Endothelial cell of umbilical vein (primary cell): ENCODE results near the gene WIPI1. TPM values are rescaled to one million over a fixed set of nuclear protein-coding genes. Genes with fewer than 3 reads are reported as not detected.

Source experiments
- BruUV-seq: library from RNA; stranded (reverse); fragments of 400-500 nt; replicated peaks from 2 replicates; lab custom pipeline; 2021; lab: Mats Ljungman, UMichigan
- CTCF ChIA-PET: fragments of 300-600, 350-600 bp; sonication (Branson Sonifier 250); formaldehyde crosslinking; loops from one replicate; lab custom pipeline; 2021; ENCODE audit warnings: antibody characterized with exemption, inconsistent platforms; lab: Charles Lee
- POLR2A ChIA-PET: fragments of 300-600, 350-600 bp; sonication (Branson Sonifier 250); formaldehyde crosslinking; loops from one replicate; lab custom pipeline; 2021; ENCODE audit warnings: antibody characterized with exemption, inconsistent platforms; lab: Charles Lee
- DNase-seq: peaks from one replicate; pipeline ENCODE4 v3.0.0-alpha.2; 2011; ENCODE audit warnings: low read depth, low spot score
- FAIRE-seq: peaks from 2 replicates; lab custom pipeline; 2011; peaks lifted over from hg19 to GRCh38; lab: Jason Lieb, UNC
- H2AFZ ChIP-seq: 2 replicates; pipeline ENCODE4 v1.6.0; 2012; ENCODE audit warnings: low read depth, low read length, control low read depth, inconsistent platforms
- H3K27ac ChIP-seq: 2 replicates; pipeline ENCODE4 v1.5.1; 2011; ENCODE audit warnings: low read depth, mild to moderate bottlenecking, control low read depth, low read length, moderate library complexity; ENCODE audit not compliant: insufficient read depth
- H3K27me3 ChIP-seq, 2 experiments: 2 replicates each; pipeline versions ENCODE4 v1.6.0 to v1.6.1; 2011; ENCODE audit warnings: low read length in 2 of 2, mixed read lengths in 1 of 2; ENCODE audit not compliant: control insufficient read depth in 2 of 2, insufficient read depth in 2 of 2
- H3K36me3 ChIP-seq, 2 experiments: 2 replicates in 1 of 2; 3 replicates in 1 of 2; pipeline ENCODE4 v1.5.1; 2011; ENCODE audit warnings: low read length in 2 of 2, mild to moderate bottlenecking in 1 of 2, moderate library complexity in 1 of 2; ENCODE audit not compliant: control insufficient read depth in 2 of 2, insufficient read depth in 2 of 2; ENCODE audit errors: extremely low read depth in 1 of 2
- H3K4me1 ChIP-seq: 3 replicates; pipeline ENCODE4 v1.5.1; 2011; ENCODE audit warnings: mild to moderate bottlenecking, low read length; ENCODE audit not compliant: control insufficient read depth, insufficient read depth; ENCODE audit errors: extremely low read depth
- H3K4me2 ChIP-seq: 2 replicates; pipeline ENCODE4 v1.6.1; 2011; ENCODE audit warnings: low read length, control low read depth, mixed read lengths; ENCODE audit not compliant: insufficient read depth
- H3K4me3 ChIP-seq, 3 experiments: fragments of 200-600 bp in 1 of 3; sonication (generic), shearing (Covaris generic) in 1 of 3; replicated peaks in 1 of 3; 2 replicates each; pipeline ENCODE4 v1.5.1; 2011 to 2016; ENCODE audit warnings: control low read depth in 3 of 3, low read length in 3 of 3, mild to moderate bottlenecking in 2 of 3, inconsistent platforms in 1 of 3, low read depth in 1 of 3, moderate library complexity in 1 of 3; ENCODE audit not compliant: insufficient read depth in 1 of 3
- H3K79me2 ChIP-seq: 2 replicates; pipeline ENCODE4 v1.6.0; 2012; ENCODE audit warnings: low read length, inconsistent platforms; ENCODE audit not compliant: control insufficient read depth, insufficient read depth
- H3K9ac ChIP-seq: replicated peaks from 2 replicates; pipeline ENCODE3; 2011; ENCODE audit warnings: low read length, control low read depth; ENCODE audit not compliant: insufficient read depth; ENCODE audit errors: extremely low read depth
- H3K9me1 ChIP-seq: replicated peaks from 3 replicates; pipeline ENCODE4 v1.6.0; 2011; ENCODE audit warnings: mild to moderate bottlenecking, low read length; ENCODE audit not compliant: control insufficient read depth, insufficient read depth; ENCODE audit errors: extremely low read depth
- H3K9me3 ChIP-seq: replicated peaks from 2 replicates; pipeline ENCODE4 v1.5.1; 2012; ENCODE audit warnings: low read length, inconsistent platforms; ENCODE audit not compliant: control insufficient read depth, insufficient read depth
- H4K20me1 ChIP-seq: replicated peaks from 2 replicates; pipeline ENCODE3; 2011; ENCODE audit warnings: mild to moderate bottlenecking, low read length; ENCODE audit not compliant: control insufficient read depth, insufficient read depth; ENCODE audit errors: extremely low read depth
- EZH2 ChIP-seq: IDR thresholded peaks from 2 replicates; pipeline ENCODE4 v1.6.1; 2012; ENCODE audit warnings: borderline replicate concordance, low read depth, mild to moderate bottlenecking, moderate library complexity, low read length, inconsistent platforms; ENCODE audit not compliant: severe bottlenecking
- FOS ChIP-seq: IDR thresholded peaks from 2 replicates; pipeline ENCODE4 v1.6.1; 2011; ENCODE audit warnings: mild to moderate bottlenecking, low read length, moderate library complexity, borderline replicate concordance; ENCODE audit not compliant: insufficient read depth
- GATA2 ChIP-seq: IDR thresholded peaks from 2 replicates; pipeline ENCODE4 v1.7.0; 2011; ENCODE audit warnings: low read depth, mild to moderate bottlenecking, moderate library complexity, mixed read lengths, low read length; ENCODE audit not compliant: insufficient read length, insufficient read depth
- JUN ChIP-seq: IDR thresholded peaks from 2 replicates; pipeline ENCODE4 v1.6.1; 2011; ENCODE audit warnings: borderline replicate concordance, low read depth; ENCODE audit not compliant: insufficient read length, insufficient read depth
- MYC ChIP-seq: IDR thresholded peaks from one replicate; pipeline ENCODE4 v1.6.1; 2011; ENCODE audit warnings: mild to moderate bottlenecking, low read depth, low read length
- POLR2A ChIP-seq: IDR thresholded peaks from 2 replicates; pipeline ENCODE4 v1.6.1; 2012; ENCODE audit warnings: low read depth, mild to moderate bottlenecking, control low read depth, low read length
- POLR2AphosphoS5 ChIP-seq: IDR thresholded peaks from 2 replicates; pipeline ENCODE4 v1.6.1; 2012; ENCODE audit warnings: low read depth, mild to moderate bottlenecking, control low read depth, low read length, moderate library complexity; ENCODE audit not compliant: insufficient read depth
- dilution Hi-C: fragments of 300-500 bp; cut with MboI; formaldehyde crosslinking; loops from one replicate; pipeline ENCODE4 v1.15.0; 2019; ENCODE audit warnings: low sequenced_read_pairs; ENCODE audit not compliant: extremely low pct_ligation_motif_present
- intact Hi-C: fragments of 100-400 bp; cut with micrococcal nuclease; formaldehyde crosslinking; loops from one replicate; pipeline ENCODE4 v1.10.0; 2022
- polyA plus RNA-seq, 4 experiments: library from polyadenylated mRNA; depleted of rRNA in 3 of 4; stranded (reverse) in 3 of 4; unstranded in 1 of 4; fragments of >200 nt; gene quantifications; 2 replicates each; pipeline versions ENCODE4 v1.2.1 to v1.2.3, GENCODE V29; 2011 to 2012; ENCODE audit warnings: missing spikeins in 1 of 4
- total RNA-seq: library from RNA; stranded (reverse); gene quantifications from 2 replicates; pipeline ENCODE4 v1.2.3, GENCODE V29; 2021
- TF ChIP-seq, protein P1 (sequence below): IDR thresholded peaks from 2 replicates; pipeline ENCODE4 v1.6.1; 2011; ENCODE audit not compliant: insufficient read depth, insufficient read length
- TF ChIP-seq, protein P2 (sequence below), 2 donors: IDR thresholded peaks; 1 replicate in 1 of 2; 2 replicates in 1 of 2; pipeline ENCODE4 v1.5.1; 2011; ENCODE audit warnings: low read length in 2 of 2, mild to moderate bottlenecking in 2 of 2, moderate library complexity in 2 of 2, control low read depth in 1 of 2, inconsistent platforms in 1 of 2, low read depth in 1 of 2; ENCODE audit not compliant: insufficient read depth in 1 of 2; ENCODE audit errors: extremely low read depth in 1 of 2

The WIPI1 gene
- total and polyA plus RNA-seq, 2 donors (not counting 3 experiments of a cell fraction or from before 2014, with no cell fraction given): 49.9 to 70.3 TPM

DNA sequence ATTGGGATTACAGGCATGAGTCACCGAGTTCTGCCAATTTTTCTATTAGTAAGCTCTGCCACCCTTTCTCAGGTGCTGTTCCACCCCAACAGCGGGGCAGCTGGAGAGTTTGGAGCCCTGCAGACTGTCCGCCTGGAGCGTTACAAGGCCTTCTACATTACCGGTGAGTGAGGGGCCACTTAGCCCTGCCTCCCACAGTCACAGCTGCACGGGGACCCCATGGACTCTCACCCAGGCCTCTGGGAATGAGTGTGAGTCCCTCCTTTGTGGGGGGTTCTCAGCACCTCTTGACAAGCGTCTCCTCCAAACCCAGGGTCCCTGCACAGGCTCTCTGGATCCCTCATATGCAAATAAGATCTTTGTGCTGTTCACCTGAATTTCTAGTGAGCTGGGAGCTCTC is 56.0 kb downstream of the WIPI1 start:
- H3K9ac ChIP-seq: no peak overlapping the region
- no peaks in the 10 kb centered on the region for H3K27me3 ChIP-seq
- peaks cover 11% of the 10 kb centered on the region for H3K4me1 ChIP-seq
- no peak overlapping the region for H3K4me2 ChIP-seq
- H3K9me1 ChIP-seq: no peaks in the 10 kb centered on the region
- H3K27ac ChIP-seq: no peak overlapping the region
- TF ChIP-seq JUN: no peak
- no peak for TF ChIP-seq POLR2A
- TF ChIP-seq, protein P1, sequence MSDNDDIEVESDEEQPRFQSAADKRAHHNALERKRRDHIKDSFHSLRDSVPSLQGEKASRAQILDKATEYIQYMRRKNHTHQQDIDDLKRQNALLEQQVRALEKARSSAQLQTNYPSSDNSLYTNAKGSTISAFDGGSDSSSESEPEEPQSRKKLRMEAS: no peak
- no peak for TF ChIP-seq EZH2
- TF ChIP-seq FOS: no peak
- TF ChIP-seq GATA2: no peak
- no peak for TF ChIP-seq POLR2AphosphoS5
- TF ChIP-seq, protein P2, sequence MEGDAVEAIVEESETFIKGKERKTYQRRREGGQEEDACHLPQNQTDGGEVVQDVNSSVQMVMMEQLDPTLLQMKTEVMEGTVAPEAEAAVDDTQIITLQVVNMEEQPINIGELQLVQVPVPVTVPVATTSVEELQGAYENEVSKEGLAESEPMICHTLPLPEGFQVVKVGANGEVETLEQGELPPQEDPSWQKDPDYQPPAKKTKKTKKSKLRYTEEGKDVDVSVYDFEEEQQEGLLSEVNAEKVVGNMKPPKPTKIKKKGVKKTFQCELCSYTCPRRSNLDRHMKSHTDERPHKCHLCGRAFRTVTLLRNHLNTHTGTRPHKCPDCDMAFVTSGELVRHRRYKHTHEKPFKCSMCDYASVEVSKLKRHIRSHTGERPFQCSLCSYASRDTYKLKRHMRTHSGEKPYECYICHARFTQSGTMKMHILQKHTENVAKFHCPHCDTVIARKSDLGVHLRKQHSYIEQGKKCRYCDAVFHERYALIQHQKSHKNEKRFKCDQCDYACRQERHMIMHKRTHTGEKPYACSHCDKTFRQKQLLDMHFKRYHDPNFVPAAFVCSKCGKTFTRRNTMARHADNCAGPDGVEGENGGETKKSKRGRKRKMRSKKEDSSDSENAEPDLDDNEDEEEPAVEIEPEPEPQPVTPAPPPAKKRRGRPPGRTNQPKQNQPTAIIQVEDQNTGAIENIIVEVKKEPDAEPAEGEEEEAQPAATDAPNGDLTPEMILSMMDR (IDR thresholded peaks at IDR 0.05; ENCODE audit: extremely low read depth in 1 of 2, insufficient read depth in 1 of 2, low read depth in 1 of 2, low read length in 2 of 2): no peak
- no peak for TF ChIP-seq MYC
- DNase-seq: no peak
- intact Hi-C loops (no loop called here), dilution Hi-C loops (no loop called here)
- BruUV-seq: no TSS peak
- H3K4me3 ChIP-seq: no peak overlapping the region
- ChIA-PET CTCF (interaction anchor here (1.0 to 4.7 kb wide), 3 partner anchors 18 to 35 kb away, joined by 3 to 41 read pairs (median 3); no protein-coding TSS in a partner anchor), POLR2A (no interaction called here)
- H4K20me1 ChIP-seq: no peaks in the 10 kb centered on the region
- no peaks in the 10 kb centered on the region for H3K36me3 ChIP-seq
- H2AFZ ChIP-seq: no peak overlapping the region
- no peaks in the 10 kb centered on the region for H3K79me2 ChIP-seq
- no peak for FAIRE-seq
- no peaks in the 10 kb centered on the region for H3K9me3 ChIP-seq
